ENCODE measurements around the gene COL2A1. TPM values are rescaled to one million over a fixed set of nuclear protein-coding genes. Genes with fewer than 3 reads are reported as not detected.
A peak's percentile ranks its signal among the peaks of the same experiment; 100 is the strongest.

COL2A1 gene
- total and polyA plus RNA-seq, 9 of the 15 experiments (the other 6 are each of a cell fraction or from before 2014, with no cell fraction given): 0.46 TPM; not detected in 8

GRCh38 chr12:47991106-47992061, 12.9 kb downstream of the COL2A1 start:
- Histone ChIP-seq H3K4me2 (ENCODE audit: insufficient read depth, low read length) (no peak overlapping the region), H3K9me1 (ENCODE audit: control insufficient read depth, insufficient read depth, low read length) (no peaks in the 10 kb centered on the region), H4K20me1 (replicated peaks; ENCODE audit: control insufficient read depth, insufficient read depth, low read length) (0 out of 2 replicates have a peak, but pooled peaks cover 6% of the 10 kb centered on the region), H3K9me3 (replicated peaks; ENCODE audit: control insufficient read depth, insufficient read depth, low read depth, low read length) (no peaks in the 10 kb centered on the region), H3K36me3 (ENCODE audit: control insufficient read depth, insufficient read depth, low read length) (no peaks in the 10 kb centered on the region), H3K27me3 (ENCODE audit: control insufficient read depth in 2 of 2, insufficient read depth in 2 of 2, low read length in 2 of 2) (peaks cover 45 to 96% of the 10 kb centered on the region in 2 experiments), H3K79me2 (ENCODE audit: control insufficient read depth, insufficient read depth, low read length) (no peaks in the 10 kb centered on the region), H3K4me3 (no peak overlapping the region), H3K9ac (ENCODE audit: insufficient read depth in 1 of 2, low read depth in 2 of 2, low read length in 2 of 2) (peak overlapping the region in 1 of 2 experiments; percentile 26; a peak in 2 of 4 replicates), H2AFZ (ENCODE audit: low read depth, low read length) (no peak overlapping the region), H3K4me1 (replicated peaks in 1 of 2; ENCODE audit: control insufficient read depth in 2 of 2, insufficient read depth in 2 of 2, low read length in 2 of 2) (no peaks in the 10 kb centered on the region; a peak in 1 of 5 replicates), H3K27ac (ENCODE audit: extremely low read depth, low read depth, low read length) (no peak overlapping the region)
- DNase-seq (ENCODE audit: extremely low read depth in 1 of 4, low spot score in 3 of 4) (no peak), FAIRE-seq (no peak), ATAC-seq (peak; percentile 12; the same call in 2 of the 3 replicates)
- WGBS (ENCODE audit: insufficient coverage, low coverage, missing lambda C conversion rate): 2% methylated on average over 13 of the region's 13 CpGs
- intact Hi-C loops (cut with micrococcal nuclease) (loop anchor here (10.0 kb wide), 1 partner anchor 173 kb away; no protein-coding TSS in a partner anchor), in situ Hi-C loops (cut with MboI) (no loop called here)
- ChIA-PET CTCF (ENCODE audit: low intra/inter-chr PET ratio) (interaction anchor here (0.6 to 1.6 kb wide), 2 partner anchors 198 to 805 kb away, joined by 3 to 4 read pairs; no protein-coding TSS in a partner anchor), POLR2A (interaction anchor here (0.6 to 1.4 kb wide), 4 partner anchors 10 to 562 kb away, joined by 3 to 4 read pairs (median 3); partner anchors contain the start of gene TMEM106C)
- no TSS peak for BruUV-seq (replicated peaks)
- no peak for TF ChIP-seq SUPT5H (IDR thresholded peaks at IDR 0.05)
- no peak for TF ChIP-seq MGA (IDR thresholded peaks at IDR 0.05)
- no peak for TF ChIP-seq MITF (IDR thresholded peaks at IDR 0.05)
- TF ChIP-seq NR2C1 (IDR thresholded peaks at IDR 0.05): no peak
- no peak for TF ChIP-seq NR2C1 (tag; IDR thresholded peaks at IDR 0.05)
- no peak for TF ChIP-seq ZFP30 (CRISPR knock-in tag; IDR thresholded peaks at IDR 0.05; ENCODE audit: borderline replicate concordance)
- TF ChIP-seq POLR2A (conservative IDR thresholded peaks at IDR 0.05): no peak
- TF ChIP-seq SRSF9 (IDR thresholded peaks at IDR 0.05; ENCODE audit: borderline replicate concordance, low read depth, low read length): no peak
